ENCODE measurements around the gene TNFRSF12A. TPM values are rescaled to one million over a fixed set of nuclear protein-coding genes. Genes with fewer than 3 reads are reported as not detected.

The TNFRSF12A gene
- total RNA-seq, 2 donors from 2014 or later, result 11.6 to 27.3 TPM

DNA sequence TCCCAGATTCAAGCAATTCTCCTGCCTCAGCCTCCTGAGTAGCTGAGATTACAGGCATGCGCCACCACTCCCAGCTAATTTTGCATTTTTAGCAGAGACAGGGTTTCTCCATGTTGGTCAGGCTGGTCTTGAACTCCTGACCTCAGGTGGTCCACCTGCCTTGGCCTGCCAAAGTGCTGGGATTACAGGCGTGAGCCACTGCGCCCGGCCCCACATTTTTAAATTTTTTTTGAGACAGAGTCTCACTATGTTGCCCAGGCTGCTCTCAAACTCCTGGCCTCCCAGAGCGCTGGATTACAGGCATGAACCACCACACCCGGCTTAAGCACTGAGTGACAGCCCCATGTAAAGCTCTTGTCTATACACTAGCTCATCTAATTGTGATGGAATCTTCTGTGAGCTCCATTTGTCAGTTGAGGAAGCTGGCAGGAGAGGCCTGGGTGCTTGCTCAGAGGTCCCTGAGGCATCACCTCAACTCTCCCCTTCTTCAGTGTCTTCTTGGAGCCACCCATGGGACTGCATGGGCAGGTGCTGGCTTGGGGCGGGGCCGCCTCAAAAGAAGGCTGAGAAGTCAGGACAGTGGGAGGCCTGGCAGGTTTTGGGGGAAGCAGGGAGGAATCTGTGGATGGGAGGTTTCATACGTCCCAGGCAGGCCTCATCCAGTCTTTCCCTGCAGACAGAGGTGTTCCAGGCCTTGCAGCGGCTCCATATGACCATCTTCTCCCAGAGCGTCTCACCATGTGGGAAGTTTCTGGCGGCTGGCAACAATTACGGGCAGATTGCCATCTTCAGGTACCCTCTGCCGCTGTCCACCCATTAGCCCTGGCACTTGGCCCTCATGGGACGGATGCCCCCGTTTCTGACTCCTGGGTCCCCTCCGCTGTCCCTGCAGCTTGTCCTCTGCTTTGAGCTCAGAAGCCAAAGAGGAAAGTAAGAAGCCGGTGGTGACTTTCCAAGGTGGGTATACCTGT, 5.1 kb downstream of the TNFRSF12A start:
- no peak overlapping the region for H3K27ac ChIP-seq
- no peaks in the 10 kb centered on the region for H3K36me3 ChIP-seq
- DNase-seq, result no peak
- intact Hi-C loops (cut with DNase I), result no loop called here
- H3K4me1 ChIP-seq, result peaks cover 26% of the 10 kb centered on the region
- TF ChIP-seq, protein P1, sequence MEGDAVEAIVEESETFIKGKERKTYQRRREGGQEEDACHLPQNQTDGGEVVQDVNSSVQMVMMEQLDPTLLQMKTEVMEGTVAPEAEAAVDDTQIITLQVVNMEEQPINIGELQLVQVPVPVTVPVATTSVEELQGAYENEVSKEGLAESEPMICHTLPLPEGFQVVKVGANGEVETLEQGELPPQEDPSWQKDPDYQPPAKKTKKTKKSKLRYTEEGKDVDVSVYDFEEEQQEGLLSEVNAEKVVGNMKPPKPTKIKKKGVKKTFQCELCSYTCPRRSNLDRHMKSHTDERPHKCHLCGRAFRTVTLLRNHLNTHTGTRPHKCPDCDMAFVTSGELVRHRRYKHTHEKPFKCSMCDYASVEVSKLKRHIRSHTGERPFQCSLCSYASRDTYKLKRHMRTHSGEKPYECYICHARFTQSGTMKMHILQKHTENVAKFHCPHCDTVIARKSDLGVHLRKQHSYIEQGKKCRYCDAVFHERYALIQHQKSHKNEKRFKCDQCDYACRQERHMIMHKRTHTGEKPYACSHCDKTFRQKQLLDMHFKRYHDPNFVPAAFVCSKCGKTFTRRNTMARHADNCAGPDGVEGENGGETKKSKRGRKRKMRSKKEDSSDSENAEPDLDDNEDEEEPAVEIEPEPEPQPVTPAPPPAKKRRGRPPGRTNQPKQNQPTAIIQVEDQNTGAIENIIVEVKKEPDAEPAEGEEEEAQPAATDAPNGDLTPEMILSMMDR (IDR thresholded peaks at IDR 0.05), result no peak
- H3K4me3 ChIP-seq, result no peak overlapping the region
- H3K27me3 ChIP-seq, result peaks cover 4% of the 10 kb centered on the region
- no peaks in the 10 kb centered on the region for H3K9me3 ChIP-seq
- H3K9ac ChIP-seq (ENCODE audit: low read depth in 2 of 2, low read length in 2 of 2), result no peak overlapping the region

DNA sequence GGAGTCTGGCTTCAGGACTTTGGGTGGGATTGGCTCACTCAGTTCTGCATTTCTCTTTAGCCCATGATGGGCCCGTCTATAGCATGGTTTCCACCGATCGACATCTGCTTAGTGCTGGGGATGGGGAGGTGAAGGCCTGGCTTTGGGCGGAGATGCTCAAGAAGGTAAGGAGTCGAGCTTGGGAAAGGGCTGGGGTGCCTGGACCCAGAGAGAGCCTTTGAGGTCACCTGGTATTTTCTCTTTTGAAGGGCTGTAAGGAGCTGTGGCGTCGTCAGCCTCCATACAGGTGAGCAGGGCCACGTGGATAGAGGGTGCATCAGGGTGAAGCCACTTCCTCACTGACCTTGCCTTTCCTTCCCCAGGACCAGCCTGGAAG, 5.8 kb downstream of the TNFRSF12A start:
- DNase-seq, result no peak

DNA sequence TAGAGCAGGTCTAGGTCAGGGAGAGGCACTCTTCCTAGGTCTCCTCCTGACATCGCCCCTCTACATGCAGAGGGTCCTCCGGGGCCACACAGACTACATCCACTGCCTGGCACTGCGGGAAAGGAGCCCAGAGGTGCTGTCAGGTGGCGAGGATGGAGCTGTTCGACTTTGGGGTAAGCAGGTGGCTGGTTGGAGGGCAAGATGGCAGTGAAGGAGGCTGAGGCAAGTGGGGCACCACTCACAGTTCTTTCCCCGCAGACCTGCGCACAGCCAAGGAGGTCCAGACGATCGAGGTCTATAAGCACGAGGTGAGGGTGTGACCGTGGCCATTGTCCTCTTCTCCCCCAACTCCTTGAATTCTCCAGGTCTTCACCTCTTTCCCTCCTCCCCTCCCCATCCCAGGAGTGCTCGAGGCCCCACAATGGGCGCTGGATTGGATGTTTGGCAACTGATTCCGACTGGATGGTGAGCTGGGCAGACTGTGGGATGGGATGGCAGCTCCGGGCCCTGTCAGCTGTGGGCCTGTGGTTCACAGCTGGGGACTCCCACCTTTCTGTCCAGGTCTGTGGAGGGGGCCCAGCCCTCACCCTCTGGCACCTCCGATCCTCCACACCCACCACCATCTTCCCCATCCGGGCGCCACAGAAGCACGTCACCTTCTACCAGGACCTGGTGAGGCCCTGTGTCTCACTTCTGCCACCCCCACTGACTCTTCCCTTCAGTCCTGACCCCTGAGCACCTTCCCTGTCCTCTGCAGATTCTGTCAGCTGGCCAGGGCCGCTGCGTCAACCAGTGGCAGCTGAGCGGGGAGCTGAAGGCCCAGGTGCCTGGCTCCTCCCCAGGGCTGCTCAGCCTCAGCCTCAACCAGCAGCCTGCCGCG, 6.7 kb downstream of the TNFRSF12A start:
- intact Hi-C loops (cut with DNase I), result no loop called here
- TF ChIP-seq, protein P1 (IDR thresholded peaks at IDR 0.05), result no peak
- Histone ChIP-seq H3K4me1 (peaks cover 21% of the 10 kb centered on the region), H3K27ac (no peak overlapping the region), H3K9ac (ENCODE audit: low read depth in 2 of 2, low read length in 2 of 2) (no peak overlapping the region), H3K36me3 (no peaks in the 10 kb centered on the region), H3K27me3 (peaks cover 4% of the 10 kb centered on the region), H3K4me3 (no peak overlapping the region), H3K9me3 (no peaks in the 10 kb centered on the region)
- DNase-seq, result no peak

More for the DNA sequence above, 5.8 kb downstream of the TNFRSF12A start:
- TF ChIP-seq, protein P1 (IDR thresholded peaks at IDR 0.05), result no peak
- intact Hi-C loops (cut with DNase I), result no loop called here
- Histone ChIP-seq H3K4me3 (no peak overlapping the region), H3K4me1 (peaks cover 26% of the 10 kb centered on the region), H3K27ac (no peak overlapping the region), H3K27me3 (peaks cover 4% of the 10 kb centered on the region), H3K36me3 (no peaks in the 10 kb centered on the region), H3K9me3 (no peaks in the 10 kb centered on the region), H3K9ac (ENCODE audit: low read depth in 2 of 2, low read length in 2 of 2) (no peak overlapping the region)

DNA sequence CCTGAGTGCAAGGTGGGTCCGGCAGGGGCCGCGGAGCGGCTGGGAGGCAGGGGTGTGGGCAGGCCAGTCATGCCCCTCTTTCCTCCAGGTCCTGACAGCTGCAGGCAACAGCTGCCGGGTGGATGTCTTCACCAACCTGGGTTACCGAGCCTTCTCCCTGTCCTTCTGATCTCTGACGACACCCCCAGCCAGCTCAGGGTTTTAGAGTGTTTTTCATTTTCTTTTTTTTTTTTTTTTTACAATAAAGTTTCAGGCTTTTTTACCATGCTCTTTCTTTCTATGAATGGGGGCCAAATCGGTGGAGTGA, 7.3 kb downstream of the TNFRSF12A start:
- H3K9ac ChIP-seq (ENCODE audit: low read depth in 2 of 2, low read length in 2 of 2), result no peak overlapping the region
- no peaks in the 10 kb centered on the region for H3K36me3 ChIP-seq
- H3K4me3 ChIP-seq, result no peak overlapping the region
- TF ChIP-seq, protein P1 (IDR thresholded peaks at IDR 0.05), result no peak
- no peak for DNase-seq
- intact Hi-C loops (cut with DNase I), result no loop called here
- peaks cover 15% of the 10 kb centered on the region for H3K4me1 ChIP-seq
- H3K9me3 ChIP-seq, result no peaks in the 10 kb centered on the region
- H3K27me3 ChIP-seq, result peaks cover 4% of the 10 kb centered on the region
- H3K27ac ChIP-seq, result no peak overlapping the region

DNA sequence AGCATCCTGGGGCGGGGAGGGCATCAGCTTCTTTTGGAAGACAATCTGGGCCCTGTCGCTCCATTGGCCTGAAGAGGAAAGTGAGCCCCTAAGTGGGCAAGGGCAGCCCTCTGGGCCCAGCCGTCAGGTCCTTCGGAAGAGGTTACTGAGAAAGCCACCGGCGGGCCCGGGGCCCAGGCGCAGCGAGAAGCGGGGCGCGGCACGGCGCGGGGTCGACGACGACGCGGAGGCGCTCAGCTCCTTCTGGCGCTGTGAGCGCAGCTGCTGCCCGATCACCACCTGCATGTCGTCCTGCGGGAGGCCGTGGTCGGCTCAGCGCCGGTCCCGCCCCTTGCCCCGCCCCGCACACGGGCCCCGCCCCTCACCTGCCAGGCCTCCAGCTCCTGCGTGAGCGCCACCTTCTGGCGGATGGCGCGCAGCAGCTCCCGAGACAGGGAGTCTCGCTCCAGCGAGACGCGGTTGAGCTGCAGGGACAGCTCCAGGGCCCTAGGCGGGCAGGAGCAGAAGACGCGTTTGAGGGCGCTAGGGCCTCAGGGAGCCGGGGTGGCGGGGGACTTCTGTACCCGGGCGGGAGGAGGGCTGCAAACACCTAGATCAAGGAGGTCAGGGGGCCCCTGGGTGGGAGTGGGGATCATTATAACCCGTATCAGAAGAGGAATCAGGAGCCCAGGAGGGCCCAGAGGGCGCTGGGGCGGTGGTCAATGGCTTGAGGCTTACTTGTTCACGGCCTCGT, 8.0 kb downstream of the TNFRSF12A start:
- TF ChIP-seq, protein P1 (IDR thresholded peaks at IDR 0.05), result peak; percentile 75
- Histone ChIP-seq H3K9ac (ENCODE audit: low read depth in 2 of 2, low read length in 2 of 2) (no peak overlapping the region), H3K36me3 (no peaks in the 10 kb centered on the region), H3K9me3 (no peaks in the 10 kb centered on the region), H3K4me1 (peaks cover 13% of the 10 kb centered on the region), H3K4me3 (no peak overlapping the region), H3K27ac (no peak overlapping the region), H3K27me3 (peaks cover 4% of the 10 kb centered on the region)
- intact Hi-C loops (cut with DNase I), result loop anchor here (2.0 kb wide), 1 partner anchor 25 kb away; no protein-coding TSS in a partner anchor
- DNase-seq, result peak; percentile 92

All from colonic mucosa (tissue), 4 donors.